Measurements from ENCODE around the gene C10orf88. TPM values are rescaled to one million over a fixed set of nuclear protein-coding genes. Genes with fewer than 3 reads are reported as not detected.

Gene C10orf88
- total and polyA plus RNA-seq, 2 experiments from 2014 or later: 5.6 to 11.1 TPM

- DNase-seq (ENCODE audit: low spot score) (no peak), ATAC-seq (no peak)
- Mint-ChIP-seq H3K4me1 (no peaks in the 10 kb centered on the region), H3K36me3 (ENCODE audit: low read depth) (peaks cover 11% of the 10 kb centered on the region; the same call in 2 of the 3 replicates), H3K27ac (no peak overlapping the region), H3K9me3 (no peaks in the 10 kb centered on the region), H3K4me3 (no peak overlapping the region), H3K27me3 (ENCODE audit: insufficient read depth, low read depth, poor library complexity) (no peaks in the 10 kb centered on the region)
- Histone ChIP-seq H3K4me2 (no peak overlapping the region), H3K4me1 (ENCODE audit: insufficient read depth) (no peaks in the 10 kb centered on the region), H3F3A (replicated peaks; ENCODE audit: low read depth) (no peaks in the 10 kb centered on the region), H2AFZ (no peak overlapping the region), H4K20me1 (replicated peaks; ENCODE audit: insufficient read depth) (peaks cover 6% of the 10 kb centered on the region; the same call in 1 of the 2 replicates), H3K27ac (ENCODE audit: low read depth) (no peak overlapping the region), H3K79me2 (replicated peaks; ENCODE audit: insufficient read depth) (no peaks in the 10 kb centered on the region), H3K4me3 (no peak overlapping the region), H3K36me3 (ENCODE audit: insufficient read depth) (peaks cover 3% of the 10 kb centered on the region; the same call in 1 of the 2 replicates), H3K27me3 (ENCODE audit: insufficient read depth) (no peaks in the 10 kb centered on the region), H3K9me2 (ENCODE audit: insufficient read depth) (no peaks in the 10 kb centered on the region)
- TF ChIP-seq, protein P1, sequence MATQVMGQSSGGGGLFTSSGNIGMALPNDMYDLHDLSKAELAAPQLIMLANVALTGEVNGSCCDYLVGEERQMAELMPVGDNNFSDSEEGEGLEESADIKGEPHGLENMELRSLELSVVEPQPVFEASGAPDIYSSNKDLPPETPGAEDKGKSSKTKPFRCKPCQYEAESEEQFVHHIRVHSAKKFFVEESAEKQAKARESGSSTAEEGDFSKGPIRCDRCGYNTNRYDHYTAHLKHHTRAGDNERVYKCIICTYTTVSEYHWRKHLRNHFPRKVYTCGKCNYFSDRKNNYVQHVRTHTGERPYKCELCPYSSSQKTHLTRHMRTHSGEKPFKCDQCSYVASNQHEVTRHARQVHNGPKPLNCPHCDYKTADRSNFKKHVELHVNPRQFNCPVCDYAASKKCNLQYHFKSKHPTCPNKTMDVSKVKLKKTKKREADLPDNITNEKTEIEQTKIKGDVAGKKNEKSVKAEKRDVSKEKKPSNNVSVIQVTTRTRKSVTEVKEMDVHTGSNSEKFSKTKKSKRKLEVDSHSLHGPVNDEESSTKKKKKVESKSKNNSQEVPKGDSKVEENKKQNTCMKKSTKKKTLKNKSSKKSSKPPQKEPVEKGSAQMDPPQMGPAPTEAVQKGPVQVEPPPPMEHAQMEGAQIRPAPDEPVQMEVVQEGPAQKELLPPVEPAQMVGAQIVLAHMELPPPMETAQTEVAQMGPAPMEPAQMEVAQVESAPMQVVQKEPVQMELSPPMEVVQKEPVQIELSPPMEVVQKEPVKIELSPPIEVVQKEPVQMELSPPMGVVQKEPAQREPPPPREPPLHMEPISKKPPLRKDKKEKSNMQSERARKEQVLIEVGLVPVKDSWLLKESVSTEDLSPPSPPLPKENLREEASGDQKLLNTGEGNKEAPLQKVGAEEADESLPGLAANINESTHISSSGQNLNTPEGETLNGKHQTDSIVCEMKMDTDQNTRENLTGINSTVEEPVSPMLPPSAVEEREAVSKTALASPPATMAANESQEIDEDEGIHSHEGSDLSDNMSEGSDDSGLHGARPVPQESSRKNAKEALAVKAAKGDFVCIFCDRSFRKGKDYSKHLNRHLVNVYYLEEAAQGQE (IDR thresholded peaks at IDR 0.05; ENCODE audit: unreplicated experiment): no peak
- TF ChIP-seq CREB1 (CRISPR knock-in tag; IDR thresholded peaks at IDR 0.05; ENCODE audit: low read depth) (no peak), ZNF114 (CRISPR knock-in tag; IDR thresholded peaks at IDR 0.05) (no peak), JUNB (IDR thresholded peaks at IDR 0.05; ENCODE audit: unreplicated experiment) (no peak), EZH2phosphoT487 (IDR thresholded peaks at IDR 0.05; ENCODE audit: unreplicated experiment) (no peak), POLR2AphosphoS5 (IDR thresholded peaks at IDR 0.05; ENCODE audit: low read depth) (no peak), ZNF331 (CRISPR knock-in tag; IDR thresholded peaks at IDR 0.05; ENCODE audit: low read depth) (no peak), EZH2 (IDR thresholded peaks at IDR 0.05; ENCODE audit: low read depth, unreplicated experiment) (no peak), NANOG (IDR thresholded peaks at IDR 0.05; ENCODE audit: borderline replicate concordance) (no peak)
- TF ChIP-seq, protein P2, sequence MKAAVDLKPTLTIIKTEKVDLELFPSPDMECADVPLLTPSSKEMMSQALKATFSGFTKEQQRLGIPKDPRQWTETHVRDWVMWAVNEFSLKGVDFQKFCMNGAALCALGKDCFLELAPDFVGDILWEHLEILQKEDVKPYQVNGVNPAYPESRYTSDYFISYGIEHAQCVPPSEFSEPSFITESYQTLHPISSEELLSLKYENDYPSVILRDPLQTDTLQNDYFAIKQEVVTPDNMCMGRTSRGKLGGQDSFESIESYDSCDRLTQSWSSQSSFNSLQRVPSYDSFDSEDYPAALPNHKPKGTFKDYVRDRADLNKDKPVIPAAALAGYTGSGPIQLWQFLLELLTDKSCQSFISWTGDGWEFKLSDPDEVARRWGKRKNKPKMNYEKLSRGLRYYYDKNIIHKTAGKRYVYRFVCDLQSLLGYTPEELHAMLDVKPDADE (IDR thresholded peaks at IDR 0.05): no peak
- TF ChIP-seq, protein P3, sequence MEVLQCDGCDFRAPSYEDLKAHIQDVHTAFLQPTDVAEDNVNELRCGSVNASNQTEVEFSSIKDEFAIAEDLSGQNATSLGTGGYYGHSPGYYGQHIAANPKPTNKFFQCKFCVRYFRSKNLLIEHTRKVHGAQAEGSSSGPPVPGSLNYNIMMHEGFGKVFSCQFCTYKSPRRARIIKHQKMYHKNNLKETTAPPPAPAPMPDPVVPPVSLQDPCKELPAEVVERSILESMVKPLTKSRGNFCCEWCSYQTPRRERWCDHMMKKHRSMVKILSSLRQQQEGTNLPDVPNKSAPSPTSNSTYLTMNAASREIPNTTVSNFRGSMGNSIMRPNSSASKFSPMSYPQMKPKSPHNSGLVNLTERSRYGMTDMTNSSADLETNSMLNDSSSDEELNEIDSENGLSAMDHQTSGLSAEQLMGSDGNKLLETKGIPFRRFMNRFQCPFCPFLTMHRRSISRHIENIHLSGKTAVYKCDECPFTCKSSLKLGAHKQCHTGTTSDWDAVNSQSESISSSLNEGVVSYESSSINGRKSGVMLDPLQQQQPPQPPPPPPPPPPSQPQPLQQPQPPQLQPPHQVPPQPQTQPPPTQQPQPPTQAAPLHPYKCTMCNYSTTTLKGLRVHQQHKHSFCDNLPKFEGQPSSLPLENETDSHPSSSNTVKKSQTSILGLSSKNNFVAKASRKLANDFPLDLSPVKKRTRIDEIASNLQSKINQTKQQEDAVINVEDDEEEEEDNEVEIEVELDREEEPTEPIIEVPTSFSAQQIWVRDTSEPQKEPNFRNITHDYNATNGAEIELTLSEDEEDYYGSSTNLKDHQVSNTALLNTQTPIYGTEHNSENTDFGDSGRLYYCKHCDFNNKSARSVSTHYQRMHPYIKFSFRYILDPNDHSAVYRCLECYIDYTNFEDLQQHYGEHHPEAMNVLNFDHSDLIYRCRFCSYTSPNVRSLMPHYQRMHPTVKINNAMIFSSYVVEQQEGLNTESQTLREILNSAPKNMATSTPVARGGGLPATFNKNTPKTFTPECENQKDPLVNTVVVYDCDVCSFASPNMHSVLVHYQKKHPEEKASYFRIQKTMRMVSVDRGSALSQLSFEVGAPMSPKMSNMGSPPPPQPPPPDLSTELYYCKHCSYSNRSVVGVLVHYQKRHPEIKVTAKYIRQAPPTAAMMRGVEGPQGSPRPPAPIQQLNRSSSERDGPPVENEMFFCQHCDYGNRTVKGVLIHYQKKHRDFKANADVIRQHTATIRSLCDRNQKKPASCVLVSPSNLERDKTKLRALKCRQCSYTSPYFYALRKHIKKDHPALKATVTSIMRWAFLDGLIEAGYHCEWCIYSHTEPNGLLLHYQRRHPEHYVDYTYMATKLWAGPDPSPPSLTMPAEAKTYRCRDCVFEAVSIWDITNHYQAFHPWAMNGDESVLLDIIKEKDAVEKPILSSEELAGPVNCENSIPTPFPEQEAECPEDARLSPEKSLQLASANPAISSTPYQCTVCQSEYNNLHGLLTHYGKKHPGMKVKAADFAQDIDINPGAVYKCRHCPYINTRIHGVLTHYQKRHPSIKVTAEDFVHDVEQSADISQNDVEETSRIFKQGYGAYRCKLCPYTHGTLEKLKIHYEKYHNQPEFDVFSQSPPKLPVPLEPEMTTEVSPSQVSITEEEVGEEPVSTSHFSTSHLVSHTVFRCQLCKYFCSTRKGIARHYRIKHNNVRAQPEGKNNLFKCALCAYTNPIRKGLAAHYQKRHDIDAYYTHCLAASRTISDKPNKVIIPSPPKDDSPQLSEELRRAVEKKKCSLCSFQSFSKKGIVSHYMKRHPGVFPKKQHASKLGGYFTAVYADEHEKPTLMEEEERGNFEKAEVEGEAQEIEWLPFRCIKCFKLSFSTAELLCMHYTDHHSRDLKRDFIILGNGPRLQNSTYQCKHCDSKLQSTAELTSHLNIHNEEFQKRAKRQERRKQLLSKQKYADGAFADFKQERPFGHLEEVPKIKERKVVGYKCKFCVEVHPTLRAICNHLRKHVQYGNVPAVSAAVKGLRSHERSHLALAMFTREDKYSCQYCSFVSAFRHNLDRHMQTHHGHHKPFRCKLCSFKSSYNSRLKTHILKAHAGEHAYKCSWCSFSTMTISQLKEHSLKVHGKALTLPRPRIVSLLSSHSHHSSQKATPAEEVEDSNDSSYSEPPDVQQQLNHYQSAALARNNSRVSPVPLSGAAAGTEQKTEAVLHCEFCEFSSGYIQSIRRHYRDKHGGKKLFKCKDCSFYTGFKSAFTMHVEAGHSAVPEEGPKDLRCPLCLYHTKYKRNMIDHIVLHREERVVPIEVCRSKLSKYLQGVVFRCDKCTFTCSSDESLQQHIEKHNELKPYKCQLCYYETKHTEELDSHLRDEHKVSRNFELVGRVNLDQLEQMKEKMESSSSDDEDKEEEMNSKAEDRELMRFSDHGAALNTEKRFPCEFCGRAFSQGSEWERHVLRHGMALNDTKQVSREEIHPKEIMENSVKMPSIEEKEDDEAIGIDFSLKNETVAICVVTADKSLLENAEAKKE (CRISPR knock-in tag; IDR thresholded peaks at IDR 0.05): no peak
Measured at GRCh38 chr10:122939133-122939855, 14.7 kb downstream of the C10orf88 start.
